ENCODE measurements around the gene INTS6. TPM values are rescaled to one million over a fixed set of nuclear protein-coding genes. Genes with fewer than 3 reads are reported as not detected.

INTS6 gene
- total and polyA plus RNA-seq, 2 of the 4 experiments (the other 2 are of a cell fraction): 12.9 to 42.3 TPM

- Histone ChIP-seq H4K91ac (ENCODE audit: insufficient read depth, low read depth, low read length) (no peak overlapping the region), H3K27ac (ENCODE audit: insufficient read depth, low read length) (no peak overlapping the region), H2BK20ac (ENCODE audit: low read depth, low read length) (no peak overlapping the region), H3K14ac (replicated peaks; ENCODE audit: low read depth, low read length) (no peak overlapping the region), H2BK5ac (ENCODE audit: low read depth, low read length, poor library complexity, severe bottlenecking) (no peak overlapping the region), H3K36me3 (ENCODE audit: control insufficient read depth, insufficient read depth, low read length) (peaks cover 37% of the 10 kb centered on the region), H3K23ac (ENCODE audit: low read depth, low read length) (no peak overlapping the region), H3K56ac (ENCODE audit: extremely low read depth, insufficient read depth, low read length) (no peak overlapping the region), H2BK15ac (ENCODE audit: low read depth, low read length) (no peak overlapping the region), H3K27me3 (ENCODE audit: control insufficient read depth, insufficient read depth, low read length) (no peaks in the 10 kb centered on the region), H3K4me1 (ENCODE audit: control insufficient read depth, insufficient read depth, low read length) (peaks cover 4% of the 10 kb centered on the region), H3K4me2 (ENCODE audit: low read depth, low read length) (no peak overlapping the region), H3K18ac (ENCODE audit: low read depth, low read length) (no peak overlapping the region), H3K4me3 (ENCODE audit: insufficient read depth, low read depth, low read length) (no peak overlapping the region), H4K8ac (ENCODE audit: low read depth in 2 of 2, low read length in 2 of 2) (no peak overlapping the region), H2AK9ac (replicated peaks; ENCODE audit: low read depth, low read length, poor library complexity) (no peak overlapping the region), H2BK120ac (ENCODE audit: low read depth, low read length) (no peak overlapping the region), H3K79me1 (ENCODE audit: low read depth in 1 of 2, low read length in 2 of 2) (peaks cover 19 to 26% of the 10 kb centered on the region in 2 experiments), H3K9ac (ENCODE audit: low read depth, low read length) (no peak overlapping the region), H4K20me1 (ENCODE audit: insufficient read depth, low read length) (peaks cover 12% of the 10 kb centered on the region), H2AK5ac (ENCODE audit: low read depth, low read length) (no peak overlapping the region), H3K4ac (ENCODE audit: low read depth, low read length) (no peak overlapping the region), H3K9me3 (ENCODE audit: control insufficient read depth, insufficient read depth, low read length) (no peaks in the 10 kb centered on the region), H3K9me1 (ENCODE audit: insufficient read depth, low read length) (peaks cover 8% of the 10 kb centered on the region; the same call in 1 of the 2 replicates), H2AFZ (replicated peaks; ENCODE audit: low read length, poor library complexity) (no peak overlapping the region), H4K5ac (ENCODE audit: low read depth, low read length) (no peak overlapping the region)
- ChIA-PET POLR2A (ENCODE audit: unreplicated experiment) (no interaction called here), CTCF (interaction anchor here (0.6 kb wide), 1 partner anchor 36 kb away, joined by 3 read pairs; no protein-coding TSS in a partner anchor)
- in situ Hi-C loops (cut with MboI; ENCODE audit: low sequenced_read_pairs) (no loop called here), intact Hi-C loops (cut with micrococcal nuclease) (no loop called here), dilution Hi-C loops (cut with HindIII; ENCODE audit: low sequenced_read_pairs, unreplicated experiment) (no loop called here)
- TF ChIP-seq CEBPB (IDR thresholded peaks at IDR 0.05; ENCODE audit: low read depth, low read length) (no peak), MAZ (IDR thresholded peaks at IDR 0.05; ENCODE audit: borderline replicate concordance, low read depth, low read length) (no peak), MAFK (IDR thresholded peaks at IDR 0.05; ENCODE audit: low read depth, low read length) (no peak), RCOR1 (IDR thresholded peaks at IDR 0.05; ENCODE audit: insufficient replicate concordance, low read length) (no peak), FOS (IDR thresholded peaks at IDR 0.05; ENCODE audit: low read depth, low read length) (no peak), BHLHE40 (IDR thresholded peaks at IDR 0.05; ENCODE audit: low read depth, low read length) (no peak)
- DNase-seq (no peak), ATAC-seq (ENCODE audit: low read depth) (no peak)
- no CpG with 5 or more reads among the region's 2 CpGs for WGBS, 2 experiments (ENCODE audit: extremely low coverage in 2 of 2, insufficient read length in 1 of 2)
- no TSS peak for BruUV-seq (replicated peaks)
Observed at GRCh38 chr13:51370811-51371210, 82.0 kb downstream of the INTS6 start.
